GM19099 (cell line): ENCODE results near the gene GMIP.

Experiments used
- POLR2A ChIP-seq: IDR thresholded peaks from 3 replicates; pipeline ENCODE4 v1.6.1; 2011; ENCODE audit warnings: low read depth; ENCODE audit not compliant: insufficient read length; ENCODE audit errors: extremely low read depth

Gene GMIP

GRCh38 chr19:19602136-19602712 is 41.2 kb downstream of the GMIP start:
- no peak for TF ChIP-seq POLR2A

DNA sequence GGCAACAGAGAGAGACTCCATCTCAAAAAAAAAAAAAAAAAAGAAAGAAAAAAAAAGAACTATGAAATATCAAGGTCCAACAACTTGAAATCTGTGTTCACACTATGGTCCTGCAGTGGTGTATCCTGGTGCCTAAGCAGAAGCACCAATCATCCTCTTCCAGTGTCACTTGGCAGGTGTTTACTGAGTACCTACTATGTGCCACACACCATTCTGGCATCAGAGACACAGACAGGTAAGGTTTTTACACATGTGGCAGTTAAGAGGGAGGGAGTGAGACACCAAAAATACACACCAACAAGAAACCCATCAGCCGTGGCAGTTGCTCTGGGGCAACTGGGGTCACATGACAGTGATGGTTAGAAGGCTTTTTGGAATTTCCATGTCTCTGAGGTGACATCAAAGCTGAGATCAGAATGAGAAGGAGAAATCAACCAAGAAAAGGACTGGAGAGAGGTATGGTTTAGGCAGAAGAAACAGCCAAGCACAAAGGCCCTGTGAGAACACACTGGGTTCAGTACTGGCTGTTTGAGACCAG is 42.6 kb downstream of the GMIP start:
- no peak for TF ChIP-seq POLR2A

GRCh38 chr19:19598728-19599451 is 44.6 kb downstream of the GMIP start:
- peak; percentile 31 for TF ChIP-seq POLR2A

DNA sequence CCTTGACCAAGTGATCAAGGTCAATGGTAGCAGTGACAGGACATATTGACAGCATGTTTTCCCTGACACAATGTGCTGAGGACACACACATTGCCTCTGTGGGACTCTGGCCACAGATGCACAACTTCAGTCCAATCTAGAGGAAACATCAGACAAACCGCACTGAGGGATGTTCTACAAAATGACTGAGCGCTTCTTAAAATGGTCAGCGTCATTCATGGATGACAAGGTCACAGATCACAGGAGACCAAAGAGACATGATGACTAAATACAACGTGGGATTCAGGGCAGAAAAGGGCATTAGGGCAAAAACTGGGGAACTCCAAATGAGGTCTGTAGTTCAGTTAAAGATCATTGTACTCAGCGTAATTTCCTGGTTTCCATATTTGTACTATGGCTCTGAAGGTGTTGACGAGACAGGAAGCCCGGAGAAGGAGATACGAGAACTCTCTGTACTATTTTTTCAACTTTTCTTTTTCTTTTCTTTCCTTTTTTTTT is 45.6 kb downstream of the GMIP start:
- TF ChIP-seq POLR2A: no peak

- no peak for TF ChIP-seq POLR2A
Measured at GRCh38 chr19:19595171-19595701, 48.2 kb downstream of the GMIP start.

DNA sequence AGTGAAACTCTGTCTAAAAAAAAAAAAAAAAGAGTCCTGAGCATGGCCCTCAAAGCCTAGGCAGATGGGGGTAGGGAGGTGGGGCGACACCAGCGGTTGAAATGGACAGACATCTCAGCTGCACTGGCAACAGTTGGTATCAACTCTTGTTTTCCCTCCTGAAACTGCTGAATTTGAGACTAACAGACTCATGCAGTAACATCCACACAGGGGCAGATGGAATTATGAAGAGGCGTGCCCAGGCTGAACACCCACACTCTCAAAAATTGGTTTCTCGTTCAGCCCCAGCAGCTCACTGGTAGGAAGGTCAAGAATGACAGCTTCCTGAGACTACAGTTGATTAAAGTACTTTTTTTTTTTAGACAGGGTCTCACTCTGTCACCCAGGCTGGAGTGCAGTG is 49.1 kb downstream of the GMIP start:
- TF ChIP-seq POLR2A: no peak

GRCh38 chr19:19592690-19593089 is 50.8 kb downstream of the GMIP start:
- no peak for TF ChIP-seq POLR2A

- TF ChIP-seq POLR2A: peak; percentile 10
Measured at GRCh38 chr19:19591133-19591825, 52.2 kb downstream of the GMIP start.

DNA sequence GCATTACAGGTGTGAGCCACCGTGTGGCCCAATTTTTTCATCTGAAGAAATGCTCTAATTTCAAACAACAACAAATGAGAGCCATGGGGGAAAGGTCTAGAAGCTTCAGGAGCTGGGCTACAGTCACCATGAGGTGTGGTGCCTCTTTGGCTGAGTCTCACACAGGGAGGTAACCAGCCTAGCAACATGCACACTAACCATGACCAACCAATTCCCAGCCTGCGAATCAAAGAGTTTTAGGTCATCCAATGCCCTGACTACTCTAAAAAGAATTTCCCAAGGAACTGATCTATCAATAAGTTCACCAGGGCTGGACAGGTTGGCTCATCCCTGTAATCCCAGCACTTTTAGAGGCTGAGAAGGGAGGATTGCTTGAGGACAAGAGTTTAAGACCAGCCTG is 54.9 kb downstream of the GMIP start:
- no peak for TF ChIP-seq POLR2A

- no peak for TF ChIP-seq POLR2A
Measured at GRCh38 chr19:19587771-19588170, 55.7 kb downstream of the GMIP start.

GRCh38 chr19:19584356-19584755 is 59.1 kb downstream of the GMIP start:
- TF ChIP-seq POLR2A: no peak

DNA sequence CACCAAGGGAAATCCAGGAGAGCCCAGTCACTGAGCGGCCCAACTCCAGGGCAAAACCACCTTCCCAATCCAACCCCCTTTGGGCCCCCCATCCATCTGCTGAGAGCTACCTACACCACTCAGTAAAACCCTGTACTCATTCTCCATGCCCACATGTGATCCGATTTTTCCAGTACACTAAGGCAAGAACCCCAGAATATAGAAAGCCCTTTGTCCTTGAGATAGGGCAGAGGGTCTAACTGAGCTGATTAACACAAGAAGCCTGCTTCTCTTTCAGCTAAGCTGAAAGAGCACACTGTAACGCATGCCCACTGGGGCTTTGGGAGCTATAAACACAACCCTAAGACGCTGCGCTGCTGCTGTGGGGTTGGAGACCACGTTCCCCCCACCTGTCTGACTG is 61.0 kb downstream of the GMIP start:
- TF ChIP-seq POLR2A: no peak

DNA sequence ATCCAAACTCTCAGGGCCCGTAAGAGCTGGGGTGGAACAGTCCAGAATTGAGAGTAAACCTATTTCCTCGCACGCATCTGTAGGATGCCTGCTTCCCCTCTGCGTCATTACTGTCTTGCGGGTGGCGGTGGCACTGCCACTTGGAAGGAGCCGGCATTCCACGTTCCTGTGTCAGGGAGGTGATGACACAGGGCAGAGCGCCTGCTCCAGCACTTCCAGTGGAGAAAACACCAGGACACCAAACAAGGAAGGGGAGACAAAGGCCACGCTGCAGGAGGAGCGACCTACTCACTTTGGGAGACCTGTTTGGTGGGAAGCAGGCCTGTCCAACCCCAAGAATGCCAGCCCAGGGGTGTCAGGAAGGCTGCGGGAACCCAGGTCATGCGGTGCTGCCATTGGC is 62.1 kb downstream of the GMIP start:
- TF ChIP-seq POLR2A: no peak

- TF ChIP-seq POLR2A: no peak
Measured at GRCh38 chr19:19580418-19580817, 63.0 kb downstream of the GMIP start.

DNA sequence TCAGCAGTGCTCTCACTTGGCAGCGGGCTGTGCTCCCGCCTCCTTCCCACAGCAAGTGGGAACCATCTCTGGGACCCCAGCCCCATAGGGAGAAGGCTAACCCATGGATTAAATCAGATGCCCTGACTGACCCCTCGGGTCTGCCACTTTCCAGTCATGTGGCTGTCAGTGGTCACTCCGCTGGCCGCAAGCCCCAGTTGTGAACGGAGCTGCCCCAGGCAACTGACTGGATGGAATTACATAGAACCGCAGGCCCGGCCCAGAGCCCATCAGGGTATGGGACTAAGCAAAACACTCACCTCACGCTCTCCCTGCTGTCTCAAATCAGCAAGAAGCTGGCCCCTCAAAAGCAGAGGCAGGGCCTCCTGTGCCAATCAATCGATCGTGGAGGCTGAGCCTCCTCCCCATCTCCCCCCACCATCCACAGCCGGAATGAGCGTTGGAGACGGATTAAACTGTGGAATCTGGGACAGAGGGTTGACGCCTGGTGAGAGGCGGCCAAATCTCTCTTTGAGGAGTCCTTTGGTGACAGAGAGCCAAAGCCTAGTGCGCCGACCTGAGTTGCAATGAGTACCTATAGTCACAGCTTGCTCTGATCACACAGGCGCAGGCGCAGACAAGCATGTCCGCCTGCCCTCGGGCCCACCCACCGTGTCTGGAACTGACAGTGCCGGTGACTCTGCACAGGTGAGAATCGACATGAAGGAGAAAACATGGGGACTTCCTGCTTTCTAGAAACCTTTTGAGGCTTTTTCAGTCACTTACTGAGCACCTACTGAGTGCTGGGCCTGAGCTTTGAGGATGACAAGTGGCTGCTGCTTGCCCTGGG is 63.7 kb downstream of the GMIP start:
- no peak for TF ChIP-seq POLR2A
